ENCODE results near the gene NUMB.

The NUMB gene

DNA sequence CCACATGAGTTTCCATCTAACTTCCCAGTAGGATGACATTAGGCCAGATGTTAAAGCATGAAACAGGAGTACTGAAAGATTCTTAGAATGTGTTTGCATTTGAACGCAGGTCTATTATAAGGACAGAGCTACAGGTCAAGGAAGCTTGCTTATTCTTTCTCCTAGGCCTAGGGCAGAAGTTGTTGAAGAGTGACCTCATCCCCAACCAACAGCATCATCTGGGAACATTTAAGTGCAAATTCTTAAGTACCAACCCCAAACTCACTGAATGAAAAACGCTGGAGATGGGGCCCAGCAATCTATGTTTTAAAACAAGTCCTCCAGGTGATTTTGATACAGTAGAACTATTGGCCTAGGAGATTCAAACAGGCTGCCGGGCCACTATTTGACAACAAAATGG is 168.6 kb downstream of the NUMB start:
- DNase-seq (ENCODE audit: low read depth), result no peak

- DNase-seq (ENCODE audit: low read depth), result no peak
Observed at GRCh38 chr14:73289308-73289707, 169.0 kb downstream of the NUMB start.

- DNase-seq (ENCODE audit: low read depth), result no peak
Observed at GRCh38 chr14:73287071-73287470, 171.3 kb downstream of the NUMB start.

DNA sequence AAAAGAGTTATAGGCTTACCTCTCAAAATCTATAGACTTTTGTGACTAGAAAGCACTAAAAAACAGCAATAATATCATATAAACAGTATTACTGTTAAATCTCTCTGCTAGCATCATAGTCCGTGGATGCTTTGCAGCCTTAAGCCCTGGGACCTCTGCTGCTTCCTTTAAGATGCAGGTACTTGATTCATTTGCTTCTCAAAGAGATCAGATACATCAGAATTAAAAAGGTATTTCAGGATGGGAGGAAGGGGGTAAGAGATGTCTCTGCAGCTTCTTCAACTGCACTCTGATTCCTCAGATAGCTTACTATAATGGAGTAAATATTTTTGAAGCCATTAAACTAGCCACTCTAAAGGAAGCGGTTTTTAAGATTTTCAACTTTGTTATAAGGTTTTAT is 171.7 kb downstream of the NUMB start:
- no peak for DNase-seq (ENCODE audit: low read depth)

- DNase-seq (ENCODE audit: low read depth), result no peak
Observed at GRCh38 chr14:73285979-73286378, 172.4 kb downstream of the NUMB start.

- DNase-seq (ENCODE audit: low read depth), result no peak
Observed at GRCh38 chr14:73283608-73284379, 174.6 kb downstream of the NUMB start.

GRCh38 chr14:73280903-73281302 is 177.4 kb downstream of the NUMB start:
- no peak for DNase-seq (ENCODE audit: low read depth)

DNA sequence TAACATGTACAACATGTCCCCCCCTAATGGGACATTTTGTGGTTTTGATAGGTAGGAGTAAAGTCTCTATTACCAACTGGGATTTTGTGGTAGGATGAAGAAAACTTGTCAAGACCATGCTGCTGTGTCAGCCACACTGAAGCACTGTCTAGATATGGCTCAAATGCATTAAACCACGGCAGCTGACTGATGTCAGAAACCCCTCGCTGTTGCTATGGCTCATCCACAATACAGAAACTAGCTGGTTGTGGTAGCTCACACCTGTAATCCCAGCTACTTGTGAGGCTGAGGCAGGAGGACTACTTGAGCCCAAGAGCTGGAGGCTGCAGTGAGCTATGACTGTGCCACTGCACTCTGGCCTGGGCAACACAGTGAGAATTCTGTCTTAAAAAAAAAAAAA is 181.0 kb downstream of the NUMB start:
- no peak for DNase-seq (ENCODE audit: low read depth)

DNA sequence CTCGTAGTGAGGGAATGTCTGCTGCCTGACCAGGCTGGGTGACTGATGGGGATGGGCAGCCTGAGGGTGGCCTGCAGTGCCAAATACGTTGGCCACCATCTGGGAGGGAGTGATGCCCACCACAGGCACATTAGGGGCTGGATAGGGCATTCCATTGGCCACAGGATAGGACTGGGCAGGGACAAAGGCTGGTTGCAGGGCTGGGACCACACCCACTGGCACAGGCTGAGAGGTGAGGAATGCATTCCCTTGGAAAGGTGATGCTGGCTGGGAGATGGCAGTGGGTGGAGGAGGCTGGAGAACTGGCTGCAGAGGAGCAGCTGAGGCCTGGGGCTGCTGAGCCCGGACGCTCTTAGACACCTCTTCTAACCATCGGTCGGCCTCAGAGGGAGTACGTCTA is 181.5 kb downstream of the NUMB start:
- no peak for DNase-seq (ENCODE audit: low read depth)

DNA sequence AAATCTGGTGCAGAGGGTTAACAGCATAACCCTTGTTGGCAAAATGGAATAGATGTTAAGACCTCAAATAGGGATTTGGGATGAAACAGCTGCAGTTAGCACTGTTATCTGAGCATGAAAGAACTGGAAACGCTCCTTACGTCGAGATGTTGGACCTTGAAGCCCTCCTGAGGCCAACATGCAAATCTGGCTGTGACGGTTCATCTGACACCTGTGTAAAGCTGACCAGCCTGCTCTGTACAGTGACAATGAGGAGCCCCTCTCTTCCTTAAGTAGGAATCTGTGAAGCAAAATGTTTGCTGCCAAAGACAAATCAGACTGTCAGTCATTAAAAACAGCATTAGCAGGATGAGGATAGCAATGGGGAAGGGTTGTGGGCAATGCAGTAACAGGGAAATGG is 184.5 kb downstream of the NUMB start:
- no peak for DNase-seq (ENCODE audit: low read depth)

DNA sequence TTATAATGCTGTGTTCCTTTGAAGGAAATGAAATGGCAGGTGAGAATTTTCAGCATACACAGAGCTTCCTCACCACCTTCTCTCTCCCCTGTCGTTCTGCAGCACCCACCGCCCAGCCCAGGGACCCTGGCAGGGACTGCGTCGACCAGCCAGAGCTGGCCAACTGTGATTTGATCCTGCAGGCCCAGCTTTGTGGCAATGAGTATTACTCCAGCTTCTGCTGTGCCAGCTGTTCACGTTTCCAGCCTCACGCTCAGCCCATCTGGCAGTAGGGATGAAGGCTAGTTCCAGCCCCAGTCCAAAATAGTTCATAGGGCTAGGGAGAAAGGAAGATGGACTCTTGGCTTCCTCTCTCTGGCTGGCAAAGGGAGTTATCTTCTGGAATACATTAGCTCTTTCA is 186.0 kb downstream of the NUMB start:
- no peak for DNase-seq (ENCODE audit: low read depth)

DNA sequence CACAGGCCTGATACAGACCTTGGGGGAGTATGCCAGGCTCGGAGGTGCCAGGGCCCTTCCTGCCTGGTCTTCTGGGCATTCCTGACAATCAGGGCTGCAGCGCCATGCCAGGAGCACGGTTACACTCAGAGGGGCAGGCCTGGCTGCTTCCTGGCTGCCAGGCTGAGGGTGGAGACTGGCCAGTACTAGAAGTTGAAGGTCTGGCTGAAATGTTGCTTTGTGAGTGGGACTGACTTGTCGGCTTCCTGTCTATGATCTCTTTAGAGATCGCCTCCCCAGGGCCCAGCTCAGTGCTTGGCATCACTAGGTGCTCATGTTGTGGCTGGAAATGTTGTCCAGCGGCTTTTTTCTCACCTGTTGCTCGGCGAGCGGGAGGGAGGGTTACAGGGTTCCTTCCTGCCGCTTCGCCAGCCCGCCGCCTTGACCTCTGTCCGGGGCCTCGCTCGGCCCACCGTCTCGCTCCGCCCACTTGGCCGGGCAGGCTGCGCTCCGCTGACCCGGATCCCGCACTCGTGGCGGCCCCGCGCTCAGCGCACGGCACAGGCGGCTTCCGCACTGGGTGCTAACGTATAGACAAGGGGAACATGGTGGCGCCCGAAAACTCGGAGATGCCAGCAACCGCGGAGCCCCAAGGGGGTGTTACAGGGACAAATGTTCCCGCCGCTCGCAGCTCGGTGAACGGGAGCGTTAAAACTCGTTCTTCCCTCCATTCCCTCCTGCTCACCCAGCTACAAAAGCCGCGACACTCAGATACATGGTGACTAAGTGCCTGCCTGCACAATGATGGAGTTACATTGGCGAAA is 188.4 kb downstream of the NUMB start:
- DNase-seq (ENCODE audit: low read depth), result no peak

DNA sequence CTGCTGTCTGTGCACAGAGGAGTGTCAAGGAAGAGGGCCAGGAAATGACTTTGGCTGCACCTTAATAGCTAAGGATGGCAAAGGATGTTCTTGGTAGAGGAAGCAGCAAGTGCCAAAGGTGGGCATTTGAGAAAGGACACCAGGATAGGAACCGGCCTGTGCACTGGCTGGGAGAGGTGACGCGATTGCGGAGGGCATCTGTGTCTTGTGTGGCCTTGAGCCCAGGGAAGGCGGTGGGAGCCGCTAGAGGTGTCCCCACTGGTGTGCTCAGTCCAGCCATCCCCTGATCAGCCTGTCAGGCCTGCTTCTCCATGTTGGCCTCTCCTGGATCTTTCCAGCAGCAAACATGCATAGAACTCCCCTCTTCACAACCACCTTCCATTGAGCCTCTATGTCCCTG is 190.9 kb downstream of the NUMB start:
- no peak for DNase-seq (ENCODE audit: low read depth)

DNA sequence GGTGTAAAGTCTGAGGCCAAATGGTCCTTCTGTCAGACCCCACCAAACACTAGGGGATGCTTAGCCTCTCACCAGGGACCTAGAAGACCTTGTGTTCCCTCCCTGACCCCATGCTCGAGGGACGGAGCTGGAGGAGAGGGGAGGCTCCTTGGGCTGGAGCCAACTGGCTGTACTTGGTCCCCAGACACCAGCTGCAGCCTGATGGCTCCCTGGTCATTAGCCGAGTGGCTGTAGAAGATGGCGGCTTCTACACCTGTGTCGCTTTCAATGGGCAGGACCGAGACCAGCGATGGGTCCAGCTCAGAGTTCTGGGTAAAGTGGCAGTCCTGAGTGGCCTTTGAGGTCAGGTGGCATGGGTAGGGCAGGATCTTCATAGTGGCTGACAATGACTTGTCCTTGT is 192.0 kb downstream of the NUMB start:
- no peak for DNase-seq (ENCODE audit: low read depth)

- DNase-seq (ENCODE audit: low read depth), result no peak
Observed at GRCh38 chr14:73265721-73266046, 192.7 kb downstream of the NUMB start.

- DNase-seq (ENCODE audit: low read depth), result no peak
Observed at GRCh38 chr14:73264885-73265720, 193.2 kb downstream of the NUMB start.

GRCh38 chr14:73264080-73264884 is 194.1 kb downstream of the NUMB start:
- no peak for DNase-seq (ENCODE audit: low read depth)

DNA sequence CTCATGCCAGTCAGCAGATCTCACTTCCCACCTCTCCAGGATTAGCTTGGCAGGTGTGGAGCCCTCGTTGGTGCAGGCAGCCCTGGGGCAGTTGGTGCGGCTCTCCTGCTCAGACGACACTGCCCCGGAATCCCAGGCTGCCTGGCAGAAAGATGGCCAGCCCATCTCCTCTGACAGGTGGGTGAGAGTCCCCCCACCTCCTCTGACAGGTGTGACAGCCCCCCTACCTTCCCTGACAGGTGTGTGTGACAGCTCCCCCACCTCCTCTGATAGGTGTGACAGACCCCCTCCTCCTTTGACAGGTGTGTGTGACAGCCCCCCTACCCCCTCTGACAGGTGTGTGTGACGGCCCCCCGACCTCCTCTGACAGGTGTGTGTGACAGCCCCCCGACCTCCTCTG is 194.7 kb downstream of the NUMB start:
- no peak for DNase-seq (ENCODE audit: low read depth)

- no peak for DNase-seq (ENCODE audit: low read depth)
Observed at GRCh38 chr14:73262427-73263183, 195.7 kb downstream of the NUMB start.

DNA sequence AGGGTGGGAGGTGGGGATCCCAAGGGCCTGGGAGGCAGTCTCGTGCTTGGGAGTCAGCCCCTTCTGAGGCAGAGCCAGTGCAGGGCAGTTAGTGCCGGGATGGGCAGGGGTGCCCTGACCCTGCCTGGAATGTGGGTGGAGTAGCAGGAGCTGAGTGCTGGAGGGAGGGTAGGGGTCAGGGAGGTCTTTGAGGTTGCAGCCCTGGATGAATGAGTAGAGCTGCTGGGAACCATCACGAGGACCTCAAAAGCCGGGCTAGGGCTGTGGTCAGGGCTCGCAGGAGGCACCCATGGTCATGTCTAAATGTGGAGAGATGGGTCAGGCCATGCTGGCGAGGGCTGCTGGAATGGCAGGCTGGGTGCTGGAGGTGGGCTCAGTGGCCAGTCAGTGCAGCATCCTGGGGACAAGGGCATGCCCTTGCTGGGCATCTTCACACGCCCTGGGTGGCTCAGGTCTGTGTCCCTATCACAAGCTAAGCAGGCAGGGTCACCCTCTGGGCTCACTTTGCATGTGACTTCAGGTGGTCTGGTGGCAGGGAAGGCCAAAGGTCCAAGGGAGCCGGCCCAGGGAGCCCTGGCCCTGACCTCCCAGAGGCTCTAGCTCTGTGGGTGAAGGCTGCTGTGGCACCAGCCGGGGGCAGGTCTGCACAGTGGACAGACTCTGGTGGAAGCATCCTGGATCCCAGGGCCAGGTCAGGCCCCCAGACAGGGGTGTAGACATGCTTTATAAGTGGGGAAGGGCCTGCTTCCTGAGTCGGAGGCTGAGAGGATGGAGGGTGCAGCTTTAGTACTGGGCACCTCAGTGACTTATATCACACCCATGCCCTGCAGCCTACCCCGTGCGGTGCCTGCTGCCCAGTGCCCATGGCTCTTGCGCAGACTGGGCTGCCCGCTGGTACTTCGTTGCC is 196.6 kb downstream of the NUMB start:
- DNase-seq (ENCODE audit: low read depth), result no peak

Measured in T follicular helper cell (primary cell).